Subcutaneous adipose tissue (tissue), 4 donors: ENCODE measurements around the gene EVC2. TPM values are rescaled to one million over a fixed set of nuclear protein-coding genes. Genes with fewer than 3 reads are reported as not detected.

Source experiments
- CTCF ChIP-seq: fragments of 450-650 bp; IDR thresholded peaks from one replicate; pipeline ENCODE4 v1.5.1; 2016; ENCODE audit warnings: low read depth, mild to moderate bottlenecking, control low read depth, antibody characterized with exemption, moderate library complexity
- total RNA-seq, 4 donors: library from RNA; depleted of rRNA; stranded (reverse); fragments of >200 nt; gene quantifications; one replicate each; pipeline ENCODE4 v1.1.0, GENCODE V29; 2016

EVC2 gene
- total RNA-seq, 4 donors from 2014 or later, result 8.2 to 23.1 (median 13.7) TPM

DNA sequence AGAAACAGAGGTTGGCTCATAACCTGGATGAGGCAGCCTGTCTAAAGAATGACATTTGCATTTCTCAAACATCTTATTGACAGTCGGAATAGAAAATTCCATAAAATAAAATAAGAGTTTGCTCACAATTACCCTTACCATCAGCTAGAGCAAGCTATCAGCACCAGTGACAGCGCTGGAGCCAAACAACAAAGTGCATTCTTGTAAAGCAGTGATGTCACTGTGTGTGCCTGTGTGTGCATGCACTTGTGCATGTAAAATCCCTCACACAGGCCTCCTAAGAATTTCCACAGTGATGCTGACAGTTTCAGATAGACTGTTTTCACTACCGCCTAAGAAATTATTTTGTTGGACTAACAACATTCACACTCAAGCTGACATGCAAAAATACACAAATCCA is 77.6 kb downstream of the EVC2 start:
- TF ChIP-seq CTCF, result no peak

GRCh38 chr4:5629542-5629941 is 78.8 kb downstream of the EVC2 start:
- no peak for TF ChIP-seq CTCF

DNA sequence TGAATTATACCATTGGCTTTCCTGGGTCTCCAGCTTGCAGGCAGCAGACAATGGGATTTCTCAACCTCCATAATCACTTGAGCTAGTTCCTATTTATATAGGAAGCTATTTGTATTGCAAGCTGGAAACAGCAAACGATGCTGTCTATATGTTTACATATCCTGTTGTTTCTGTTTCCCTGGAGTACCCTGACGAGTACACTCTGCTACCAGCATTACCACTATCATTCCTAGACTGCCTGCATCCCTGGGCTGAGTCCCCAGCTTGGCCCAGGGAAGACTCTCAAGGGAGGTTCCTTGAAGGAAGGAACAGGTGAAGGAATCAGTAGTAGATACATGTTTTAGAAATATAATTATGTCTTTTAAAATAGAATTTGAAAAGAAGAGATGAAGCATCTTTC is 81.4 kb downstream of the EVC2 start:
- no peak for TF ChIP-seq CTCF

DNA sequence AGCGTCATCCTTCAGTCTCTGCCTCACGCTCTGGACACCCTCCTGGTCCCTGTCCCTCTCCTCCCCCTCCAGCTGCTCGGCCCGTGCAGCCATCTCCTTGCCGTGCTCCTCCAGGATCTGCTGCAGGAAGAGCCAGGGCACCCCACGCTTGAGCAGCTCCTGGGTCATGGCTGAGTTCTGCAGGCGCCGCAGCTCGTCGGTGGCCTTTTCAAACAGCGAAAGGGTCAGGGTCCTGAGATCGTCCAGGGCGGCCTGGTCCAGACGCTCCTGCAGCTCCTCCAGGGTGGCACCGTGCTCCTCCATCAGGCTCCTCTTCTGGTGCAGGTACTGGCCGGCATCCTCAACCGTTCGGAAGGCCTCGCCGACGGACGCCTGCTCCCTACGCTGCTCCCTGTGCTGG is 85.8 kb downstream of the EVC2 start:
- no peak for TF ChIP-seq CTCF

DNA sequence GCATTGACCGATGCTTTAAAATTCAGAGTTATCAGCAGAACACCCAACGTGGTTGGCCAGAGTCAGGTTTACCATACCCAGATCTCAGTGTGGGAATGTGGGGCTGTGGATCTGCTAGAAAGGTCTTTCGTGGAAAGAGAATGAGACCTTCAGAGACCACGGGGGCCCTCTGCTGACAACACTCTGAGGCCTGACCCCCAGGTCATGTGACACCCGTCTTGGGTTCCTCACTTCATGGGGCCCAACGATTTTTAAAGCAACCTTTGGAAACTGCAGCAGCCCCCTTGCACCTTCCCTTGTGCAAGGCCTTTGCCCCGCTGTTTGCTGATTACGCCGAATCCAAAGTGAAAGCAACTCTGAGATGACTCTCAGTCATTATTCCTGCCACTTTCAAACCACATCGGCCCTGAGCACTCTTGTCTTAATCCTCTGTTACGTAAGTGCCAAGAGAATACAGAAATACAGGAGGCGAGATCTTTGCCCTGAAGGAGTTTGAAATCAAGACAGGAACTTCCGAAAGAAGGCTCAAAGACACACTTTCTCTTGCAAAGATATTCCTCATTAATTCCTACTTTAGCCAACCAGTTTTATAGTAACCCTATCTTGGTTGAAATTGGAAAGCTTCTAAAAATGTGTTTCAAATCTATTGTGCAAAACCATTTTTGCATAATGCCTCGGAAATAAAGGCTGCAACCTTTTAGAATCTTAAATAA is 88.3 kb downstream of the EVC2 start:
- TF ChIP-seq CTCF, result no peak

- no peak for TF ChIP-seq CTCF
These were observed 90.1 kb downstream of the EVC2 start for GRCh38 chr4:5618051-5618960.

DNA sequence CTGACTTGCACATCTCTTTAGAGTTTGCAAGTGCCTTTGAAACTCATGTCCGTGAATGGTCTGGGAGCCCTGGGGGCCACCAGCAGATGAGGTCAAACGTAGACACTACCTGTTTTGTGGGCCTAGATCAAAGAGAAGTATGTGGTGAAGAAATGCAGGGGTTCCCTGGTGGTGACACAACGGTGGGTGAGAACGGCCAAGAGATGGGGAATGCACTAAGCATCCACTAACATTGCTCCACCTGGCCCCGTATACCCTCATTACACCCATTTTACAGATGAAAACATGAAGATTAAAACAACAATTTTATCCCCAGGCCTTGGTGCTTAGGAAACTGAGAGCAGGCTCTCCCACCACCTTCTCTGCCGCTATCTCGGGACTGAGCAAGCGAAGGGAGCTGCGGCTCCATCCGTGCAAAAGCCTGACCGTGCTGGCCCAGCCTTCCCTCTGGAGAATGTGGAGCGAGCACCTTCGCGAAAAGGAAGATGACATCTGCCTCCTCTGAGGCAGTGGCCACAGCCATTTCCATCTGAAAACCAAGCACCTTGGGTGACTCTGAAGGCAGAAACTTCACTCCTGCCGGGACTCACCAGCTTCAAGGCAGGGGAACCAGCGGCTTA is 91.9 kb downstream of the EVC2 start:
- no peak for TF ChIP-seq CTCF
